IMR-90 (cell line): ENCODE results near the gene IRF5. TPM values are rescaled to one million over a fixed set of nuclear protein-coding genes. Genes with fewer than 3 reads are reported as not detected.

Source experiments
- ATAC-seq: fragments of 200-7000 bp; cut with Tn5 transposase; 2 replicates; pipeline ENCODE4 v1.9.1; 2020; ENCODE audit warnings: low read depth, mild to moderate bottlenecking, moderate library complexity
- BruUV-seq: library from RNA; stranded (reverse); fragments of 400-500 nt; replicated peaks from 2 replicates; lab custom pipeline; 2021; lab: Mats Ljungman, UMichigan
- CTCF ChIA-PET: fragments of 300-600 bp; formaldehyde crosslinking; extraction: SDS; loops from one replicate; lab custom pipeline; 2021; ENCODE audit warnings: antibody characterized with exemption; lab: Yijun Ruan, JAX
- POLR2A ChIA-PET: fragments of 300-600 bp; sonication (Branson Sonifier 250); formaldehyde crosslinking; loops from one replicate; lab custom pipeline; 2022; ENCODE audit warnings: antibody characterized with exemption; ENCODE audit not compliant: unreplicated experiment; lab: Charles Lee
- DNase-seq: peaks from one replicate; pipeline ENCODE4 v3.0.0; 2013
- H2AFZ ChIP-seq: replicated peaks from 2 replicates; pipeline ENCODE3; 2013; ENCODE audit warnings: low read length, mild to moderate bottlenecking; ENCODE audit not compliant: poor library complexity
- H2AK5ac ChIP-seq: 2 replicates; pipeline ENCODE4 v1.6.1; 2013; ENCODE audit warnings: low read depth, low read length, inconsistent platforms
- H2AK9ac ChIP-seq: replicated peaks from 2 replicates; pipeline ENCODE3; 2013; ENCODE audit warnings: mild to moderate bottlenecking, low read depth, low read length, moderate library complexity; ENCODE audit not compliant: poor library complexity
- H2BK120ac ChIP-seq: 2 replicates; pipeline ENCODE4 v1.6.1; 2013; ENCODE audit warnings: low read depth, low read length, inconsistent platforms
- H2BK15ac ChIP-seq: 3 replicates; pipeline ENCODE4 v1.6.1; 2013; ENCODE audit warnings: low read depth, low read length, inconsistent platforms
- H2BK20ac ChIP-seq: 2 replicates; pipeline ENCODE4 v1.6.1; 2013; ENCODE audit warnings: low read depth, mild to moderate bottlenecking, inconsistent platforms, low read length, moderate library complexity
- H2BK5ac ChIP-seq: 2 replicates; pipeline ENCODE4 v1.6.1; 2013; ENCODE audit warnings: mild to moderate bottlenecking, low read depth, low read length, inconsistent platforms; ENCODE audit not compliant: poor library complexity, severe bottlenecking
- H3K14ac ChIP-seq: replicated peaks from 2 replicates; pipeline ENCODE4 v1.6.1; 2013; ENCODE audit warnings: low read depth, low read length, inconsistent platforms
- H3K18ac ChIP-seq: 2 replicates; pipeline ENCODE4 v1.6.1; 2013; ENCODE audit warnings: low read depth, low read length, control low read depth
- H3K23ac ChIP-seq: 2 replicates; pipeline ENCODE4 v1.6.1; 2013; ENCODE audit warnings: low read depth, low read length, inconsistent platforms
- H3K27ac ChIP-seq: 2 replicates; pipeline ENCODE4 v1.5.1; 2013; ENCODE audit warnings: mild to moderate bottlenecking, control low read depth, low read length; ENCODE audit not compliant: insufficient read depth
- H3K27me3 ChIP-seq: 2 replicates; pipeline ENCODE4 v1.6.1; 2013; ENCODE audit warnings: low read length; ENCODE audit not compliant: control insufficient read depth, insufficient read depth
- H3K36me3 ChIP-seq: 2 replicates; pipeline ENCODE4 v1.6.1; 2013; ENCODE audit warnings: low read length, mixed read lengths; ENCODE audit not compliant: control insufficient read depth, insufficient read depth
- H3K4ac ChIP-seq: 2 replicates; pipeline ENCODE4 v1.6.1; 2013; ENCODE audit warnings: low read depth, low read length, inconsistent platforms
- H3K4me1 ChIP-seq: 2 replicates; pipeline ENCODE4 v1.6.1; 2013; ENCODE audit warnings: low read length, mixed read lengths; ENCODE audit not compliant: control insufficient read depth, insufficient read depth
- H3K4me2 ChIP-seq: 2 replicates; pipeline ENCODE4 v1.6.1; 2013; ENCODE audit warnings: low read depth, mild to moderate bottlenecking, control low read depth, low read length, moderate library complexity
- H3K4me3 ChIP-seq: 2 replicates; pipeline ENCODE4 v1.5.1; 2013; ENCODE audit warnings: low read depth, mild to moderate bottlenecking, control low read depth, low read length, moderate library complexity; ENCODE audit not compliant: insufficient read depth
- H3K56ac ChIP-seq: 2 replicates; pipeline ENCODE4 v1.6.1; 2013; ENCODE audit warnings: low read length, inconsistent platforms; ENCODE audit not compliant: insufficient read depth; ENCODE audit errors: extremely low read depth
- H3K79me1 ChIP-seq, 2 experiments: 2 replicates each; pipeline ENCODE4 v1.6.1; 2013; ENCODE audit warnings: low read length in 2 of 2, inconsistent platforms in 1 of 2, low read depth in 1 of 2
- H3K9ac ChIP-seq: 2 replicates; pipeline ENCODE4 v1.6.1; 2013; ENCODE audit warnings: low read depth, low read length, control low read depth
- H3K9me1 ChIP-seq: 2 replicates; pipeline ENCODE4 v1.6.1; 2013; ENCODE audit warnings: low read length, inconsistent platforms; ENCODE audit not compliant: insufficient read depth
- H3K9me3 ChIP-seq: 2 replicates; pipeline ENCODE4 v1.6.1; 2013; ENCODE audit warnings: low read length; ENCODE audit not compliant: control insufficient read depth, insufficient read depth
- H4K20me1 ChIP-seq: 2 replicates; pipeline ENCODE4 v1.6.1; 2013; ENCODE audit warnings: low read length, inconsistent platforms; ENCODE audit not compliant: insufficient read depth
- H4K5ac ChIP-seq: 2 replicates; pipeline ENCODE4 v1.6.1; 2013; ENCODE audit warnings: mild to moderate bottlenecking, low read depth, low read length, control low read depth
- H4K8ac ChIP-seq, 2 experiments: 2 replicates each; pipeline ENCODE4 v1.6.1; 2013; ENCODE audit warnings: low read depth in 2 of 2, low read length in 2 of 2, control low read depth in 1 of 2, inconsistent platforms in 1 of 2
- H4K91ac ChIP-seq: 2 replicates; pipeline ENCODE4 v1.6.1; 2013; ENCODE audit warnings: low read depth, low read length, inconsistent platforms; ENCODE audit not compliant: insufficient read depth
- BHLHE40 ChIP-seq: fragments of 150-350 bp; IDR thresholded peaks from 2 replicates; pipeline ENCODE4 v1.6.1; 2016; ENCODE audit warnings: mild to moderate bottlenecking, low read depth, low read length
- CEBPB ChIP-seq: IDR thresholded peaks from 2 replicates; pipeline ENCODE4 v1.6.1; 2012; ENCODE audit warnings: low read depth, low read length, improper control_type of control experiment
- CHD1 ChIP-seq: IDR thresholded peaks from 2 replicates; pipeline ENCODE4 v1.6.1; 2012; ENCODE audit warnings: low read depth, low read length, improper control_type of control experiment
- CTCF ChIP-seq: conservative IDR thresholded peaks from 2 replicates; pipeline ENCODE4 v1.5.1; 2012; ENCODE audit warnings: mild to moderate bottlenecking, low read depth, low read length, improper control_type of control experiment
- FOS ChIP-seq: fragments of 150-350 bp; IDR thresholded peaks from 2 replicates; pipeline ENCODE4 v1.6.1; 2016; ENCODE audit warnings: low read depth, low read length
- MAFK ChIP-seq: IDR thresholded peaks from 2 replicates; pipeline ENCODE4 v1.6.1; 2012; ENCODE audit warnings: low read depth, low read length, improper control_type of control experiment
- MAZ ChIP-seq: IDR thresholded peaks from 2 replicates; pipeline ENCODE4 v1.6.1; 2012; ENCODE audit warnings: low read depth, mild to moderate bottlenecking, low read length, improper control_type of control experiment, moderate library complexity, borderline replicate concordance
- MXI1 ChIP-seq: IDR thresholded peaks from 2 replicates; pipeline ENCODE4 v1.6.1; 2012; ENCODE audit warnings: low read depth, mild to moderate bottlenecking, low read length, moderate library complexity, borderline replicate concordance
- NFE2L2 ChIP-seq: fragments of 150-350 bp; IDR thresholded peaks from 2 replicates; pipeline ENCODE4 v1.6.1; 2016; ENCODE audit warnings: low read depth, mild to moderate bottlenecking, low read length
- POLR2A ChIP-seq: IDR thresholded peaks from 2 replicates; pipeline ENCODE4 v1.6.1; 2012; ENCODE audit warnings: mild to moderate bottlenecking, low read depth, low read length
- RAD21 ChIP-seq: IDR thresholded peaks from 2 replicates; pipeline ENCODE4 v1.6.1; 2012; ENCODE audit warnings: low read length, improper control_type of control experiment
- RCOR1 ChIP-seq: IDR thresholded peaks from 2 replicates; pipeline ENCODE4 v1.6.1; 2012; ENCODE audit warnings: mild to moderate bottlenecking, low read length, improper control_type of control experiment; ENCODE audit not compliant: insufficient replicate concordance
- RFX5 ChIP-seq: IDR thresholded peaks from 2 replicates; pipeline ENCODE4 v1.8.0; 2012; ENCODE audit warnings: low read depth, mild to moderate bottlenecking, low read length, moderate library complexity
- SMC3 ChIP-seq: fragments of 150-350 bp; IDR thresholded peaks from 2 replicates; pipeline ENCODE4 v1.6.1; 2016; ENCODE audit warnings: low read depth, mild to moderate bottlenecking, antibody characterized with exemption, low read length, moderate library complexity
- USF2 ChIP-seq: fragments of 150-350 bp; IDR thresholded peaks from 2 replicates; pipeline ENCODE4 v1.6.1; 2017; ENCODE audit warnings: mild to moderate bottlenecking, antibody characterized with exemption, low read length, low read depth
- WGBS, 2 experiments: methylation state at CpG; one replicate each; pipeline versions ENCODE4 v1.1.5 to v1.1.7; 2013; ENCODE audit warnings: missing lambda C conversion rate in 2 of 2; ENCODE audit not compliant: insufficient read length in 1 of 2; ENCODE audit errors: extremely low coverage in 2 of 2; 5-methylcytosine and 5-hydroxymethylcytosine counted together
- dilution Hi-C: fragments of 300-500 bp; cut with HindIII; formaldehyde crosslinking; loops from one replicate; pipeline ENCODE4 v1.14.3; 2018; ENCODE audit warnings: low sequenced_read_pairs; ENCODE audit not compliant: unreplicated experiment
- in situ Hi-C: fragments of 300-500 bp; cut with MboI; formaldehyde crosslinking; loops from 3 replicates; pipeline ENCODE4 v1.14.3; 2019; ENCODE audit warnings: low sequenced_read_pairs, inconsistent platforms, mixed read lengths
- intact Hi-C: fragments of 100-400 bp; cut with micrococcal nuclease; formaldehyde crosslinking; loops from 2 replicates; pipeline ENCODE4 v1.10.0; 2022
- polyA plus RNA-seq, 3 experiments: library from polyadenylated mRNA; depleted of rRNA; stranded (reverse); fragments of >200 nt; gene quantifications; 2 replicates each; pipeline ENCODE4 v1.2.3, GENCODE V29; 2012; ENCODE audit warnings: low replicate concordance in 1 of 3
- total RNA-seq: library from RNA; depleted of rRNA; stranded (reverse); fragments of >200 nt; gene quantifications from 2 replicates; pipeline ENCODE4 v1.2.3, GENCODE V29; 2012

Gene IRF5
- total and polyA plus RNA-seq, 2 of the 4 experiments (the other 2 are of a cell fraction): 0.14 to 0.18 TPM

GRCh38 chr7:128924707-128925588 is 12.8 kb upstream of the IRF5 start:
- Histone ChIP-seq H2BK120ac (no peak overlapping the region), H3K36me3 (no peaks in the 10 kb centered on the region), H3K23ac (no peak overlapping the region), H3K9me1 (no peaks in the 10 kb centered on the region), H3K4ac (no peak overlapping the region), H2AK9ac (no peak overlapping the region), H3K14ac (no peak overlapping the region), H4K8ac (no peak overlapping the region), H3K18ac (no peak overlapping the region), H4K5ac (no peak overlapping the region), H3K4me1 (no peaks in the 10 kb centered on the region), H2AFZ (no peak overlapping the region), H3K27me3 (peaks cover 60% of the 10 kb centered on the region), H3K56ac (no peak overlapping the region), H2BK5ac (no peak overlapping the region), H2BK20ac (no peak overlapping the region), H3K79me1 (no peaks in the 10 kb centered on the region), H3K9ac (no peak overlapping the region), H3K4me2 (no peak overlapping the region), H2BK15ac (no peak overlapping the region), H2AK5ac (no peak overlapping the region), H3K27ac (no peak overlapping the region), H4K20me1 (no peaks in the 10 kb centered on the region), H3K9me3 (no peaks in the 10 kb centered on the region), H4K91ac (no peak overlapping the region), H3K4me3 (no peak overlapping the region)
- dilution Hi-C loops: no loop called here
- intact Hi-C loops: no loop called here
- no TSS peak for BruUV-seq
- ChIA-PET POLR2A (no interaction called here), CTCF (no interaction called here)
- 80% methylated on average over 6 of the region's 8 CpGs; no CpG with 5 or more reads in 1 of the 2 experiments for WGBS, 2 experiments
- no peak for DNase-seq
- no peak for ATAC-seq
- in situ Hi-C loops: no loop called here
- no peak for TF ChIP-seq MAZ
- TF ChIP-seq FOS: no peak
- TF ChIP-seq CEBPB: no peak
- no peak for TF ChIP-seq SMC3
- no peak for TF ChIP-seq POLR2A
- TF ChIP-seq USF2: no peak
- TF ChIP-seq MAFK: no peak
- no peak for TF ChIP-seq RAD21
- TF ChIP-seq BHLHE40: no peak
- no peak for TF ChIP-seq RFX5
- no peak for TF ChIP-seq NFE2L2
- TF ChIP-seq MXI1: no peak
- TF ChIP-seq CHD1: no peak
- TF ChIP-seq RCOR1: no peak
- TF ChIP-seq CTCF: no peak
